Activated CD4-positive, alpha-beta T cell treated with anti-CD3 and anti-CD28 coated beads for 48 hours (primary cell): Measurements from ENCODE around the gene FCER1A.
"Not testable (repeated sequence)": the region's sequence is repeated elsewhere in the genome, so short reads cannot be mapped to it uniquely, and the experiment has no call there.

Experiments
- DNase-seq: peaks from one replicate; pipeline ENCODE4 v3.0.0-alpha.2; 2020

FCER1A gene

DNA sequence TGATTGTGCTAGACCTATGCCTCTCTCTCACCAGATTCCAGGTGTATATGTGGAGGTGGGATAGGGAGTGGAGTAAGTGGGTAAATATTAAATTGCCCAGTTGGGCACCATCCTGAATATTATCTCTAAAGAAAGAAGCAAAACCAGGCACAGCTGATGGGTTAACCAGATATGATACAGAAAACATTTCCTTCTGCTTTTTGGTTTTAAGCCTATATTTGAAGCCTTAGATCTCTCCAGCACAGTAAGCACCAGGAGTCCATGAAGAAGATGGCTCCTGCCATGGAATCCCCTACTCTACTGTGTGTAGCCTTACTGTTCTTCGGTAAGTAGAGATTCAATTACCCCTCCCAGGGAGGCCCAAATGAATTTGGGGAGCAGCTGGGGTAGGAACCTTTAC, at the start of gene FCER1A:
Gene FCER1A, plus strand, starts transcription at position 242 of the 400 bp plus-strand sequence. Its CDS starts 29 bp downstream, at position 271.
- DNase-seq: no peak

- DNase-seq: no peak
Observed at GRCh38 chr1:159261311-159261710, 40.8 kb upstream of the FCER1A start.

DNA sequence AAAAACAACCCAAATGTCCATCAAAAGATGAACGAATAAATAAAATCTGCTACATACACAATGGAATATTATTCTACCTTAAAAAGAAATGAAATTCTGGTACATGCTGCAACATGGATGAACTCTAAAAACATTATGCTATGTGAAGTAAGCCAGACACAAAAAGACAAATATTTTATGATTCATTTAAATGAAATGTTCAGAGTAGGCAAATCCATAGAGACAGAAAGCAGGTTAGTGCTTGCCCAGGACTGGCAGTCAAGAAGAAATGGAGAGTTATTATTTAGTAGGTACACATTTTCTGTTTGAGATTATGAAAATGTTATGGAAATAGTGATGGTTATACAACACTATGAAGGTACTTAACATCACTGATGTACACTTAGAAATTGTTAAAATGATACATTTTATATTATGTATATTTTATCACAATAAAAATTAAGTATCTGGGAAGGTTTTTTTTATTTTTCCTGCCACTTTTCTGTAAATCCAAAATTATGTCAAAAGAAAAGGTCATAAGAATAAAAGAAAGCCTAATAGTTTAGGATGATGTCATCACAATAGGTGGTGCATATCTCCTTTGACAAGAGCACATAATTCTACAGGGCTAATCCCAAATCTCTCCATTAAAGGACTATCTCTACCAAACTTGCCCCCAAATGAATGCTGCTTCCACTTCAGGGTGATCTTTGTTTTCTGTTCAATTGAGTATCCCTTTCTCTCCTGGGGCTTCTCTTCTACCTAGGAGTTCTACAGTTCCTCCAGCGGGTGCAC, 40.2 kb upstream of the FCER1A start:
- DNase-seq: no peak

- DNase-seq: no peak
Observed at GRCh38 chr1:159266832-159267231, 35.3 kb upstream of the FCER1A start.

- no peak for DNase-seq
Observed at GRCh38 chr1:159274631-159275030, 27.5 kb upstream of the FCER1A start.

DNA sequence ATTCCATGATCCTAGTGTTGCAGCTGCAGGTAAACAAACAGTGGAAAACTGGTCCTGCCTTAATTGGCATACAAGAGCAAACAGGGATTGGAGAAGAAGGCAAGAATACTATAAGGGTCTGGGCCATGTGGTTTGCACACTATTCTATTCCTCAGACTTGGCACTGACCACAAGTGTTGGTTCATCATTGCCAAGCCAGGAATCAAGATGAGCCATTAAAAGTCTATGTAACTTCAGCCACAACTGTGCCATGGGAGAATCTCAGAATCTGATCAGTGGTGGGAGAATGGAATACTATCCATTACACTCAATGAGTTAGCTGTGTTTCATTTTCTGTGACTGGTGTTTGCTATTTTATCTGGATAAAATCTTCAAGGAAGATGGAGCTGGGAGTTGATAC, 26.2 kb upstream of the FCER1A start:
- DNase-seq: no peak

DNA sequence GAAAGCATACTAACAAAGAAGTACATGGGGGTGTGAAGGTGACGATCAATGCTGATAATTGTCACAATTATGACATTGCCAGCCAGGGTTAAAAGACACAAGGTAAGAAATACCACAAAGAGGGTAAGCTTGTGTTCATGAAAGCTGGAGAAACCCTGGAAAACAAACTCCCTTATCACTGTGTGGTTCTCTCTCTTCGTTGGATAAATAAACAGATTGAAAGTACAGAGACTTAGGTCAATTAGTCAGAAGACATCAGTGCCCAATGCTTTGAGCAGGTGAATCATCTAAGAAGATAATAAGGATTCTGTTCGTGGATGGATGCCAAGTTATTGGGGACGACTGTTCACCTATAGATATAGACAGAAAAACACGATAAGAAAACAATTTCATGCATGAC, 22.4 kb upstream of the FCER1A start:
- DNase-seq: no peak

DNA sequence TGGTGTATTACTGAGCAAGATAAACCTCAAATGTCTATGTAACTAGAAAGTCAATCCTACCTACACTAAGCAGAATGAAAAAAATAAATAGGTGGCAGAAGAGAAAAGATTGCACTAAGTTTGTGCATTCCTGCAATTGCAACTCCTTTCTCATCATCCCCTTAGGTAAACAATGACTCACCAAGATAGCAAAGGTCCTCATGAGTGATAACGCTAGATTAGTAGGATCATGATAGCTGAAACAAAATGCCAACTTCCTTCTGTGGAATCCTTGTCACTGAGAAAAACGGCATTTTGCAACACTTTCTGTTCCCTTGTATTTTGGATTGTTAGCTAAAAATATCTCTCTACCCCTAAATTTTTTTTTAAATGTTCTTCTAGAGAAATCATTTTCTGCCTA, 20.0 kb upstream of the FCER1A start:
- DNase-seq: no peak

GRCh38 chr1:159289060-159289459, 13.1 kb upstream of the FCER1A start:
- no peak for DNase-seq

DNA sequence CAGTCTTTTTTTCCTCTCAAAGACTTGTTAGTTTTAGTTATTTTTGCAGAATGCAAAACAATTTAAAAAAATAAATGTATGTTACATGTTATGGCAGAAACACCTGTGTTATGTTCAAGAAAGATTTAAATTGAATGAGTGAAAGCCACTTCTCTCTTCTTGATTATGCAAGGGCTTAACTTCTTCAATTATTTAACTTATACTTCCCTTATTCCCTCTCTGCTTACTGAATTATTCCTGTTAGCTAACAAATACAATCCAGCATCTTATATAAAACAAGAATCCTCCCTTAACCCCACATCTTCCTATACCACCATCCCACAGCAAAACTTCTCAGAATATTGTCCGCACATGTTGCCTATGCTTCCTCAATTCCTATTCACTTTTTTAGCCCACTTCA, 10.7 kb upstream of the FCER1A start:
- no peak for DNase-seq

GRCh38 chr1:159296706-159297375, 5.3 kb upstream of the FCER1A start:
- no peak for DNase-seq

- DNase-seq: no peak
Observed at GRCh38 chr1:159300146-159300545, 2.0 kb upstream of the FCER1A start.

DNA sequence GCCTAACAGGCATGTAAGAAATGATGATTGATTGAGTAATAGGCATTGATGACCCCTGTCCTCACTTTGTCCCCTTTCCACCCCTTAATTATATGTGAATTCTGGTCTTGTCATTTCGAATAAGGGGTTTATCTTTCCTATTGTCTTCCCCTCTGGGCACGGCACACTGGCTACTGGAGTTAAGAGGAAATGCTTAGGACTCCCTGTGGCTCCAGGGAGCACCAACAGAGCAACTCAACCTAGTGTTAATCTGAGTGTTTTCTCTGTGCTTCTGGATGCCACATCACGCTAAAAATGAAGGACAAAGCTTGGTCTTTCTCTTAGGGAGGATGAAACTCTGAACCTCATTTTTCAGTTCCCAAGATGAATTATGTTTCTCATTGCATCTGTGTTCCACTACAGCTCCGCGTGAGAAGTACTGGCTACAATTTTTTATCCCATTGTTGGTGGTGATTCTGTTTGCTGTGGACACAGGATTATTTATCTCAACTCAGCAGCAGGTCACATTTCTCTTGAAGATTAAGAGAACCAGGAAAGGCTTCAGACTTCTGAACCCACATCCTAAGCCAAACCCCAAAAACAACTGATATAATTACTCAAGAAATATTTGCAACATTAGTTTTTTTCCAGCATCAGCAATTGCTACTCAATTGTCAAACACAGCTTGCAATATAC, 5.3 kb downstream of the FCER1A start:
- DNase-seq: no peak

DNA sequence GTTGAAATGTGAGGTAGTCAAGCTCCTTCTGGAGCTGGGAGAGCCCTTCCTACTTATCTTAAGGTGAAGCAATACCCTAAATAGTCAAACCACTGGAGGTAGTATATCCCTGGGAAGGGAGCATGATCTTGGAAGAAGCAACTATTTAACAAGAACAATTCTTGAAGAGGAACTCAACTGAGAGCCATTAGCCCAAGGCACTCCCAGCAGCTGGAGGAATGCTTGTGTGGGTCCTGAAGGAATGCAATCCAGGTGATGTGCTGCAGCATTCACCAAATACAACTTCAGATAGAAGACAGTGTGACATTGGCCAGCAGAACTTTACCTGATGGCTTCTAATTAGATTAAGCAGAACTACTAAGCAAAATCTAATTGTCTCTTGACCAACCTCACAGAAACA, 9.5 kb downstream of the FCER1A start:
- no peak for DNase-seq

- DNase-seq: no peak
Observed at GRCh38 chr1:159315381-159315780, 13.2 kb downstream of the FCER1A start.

DNA sequence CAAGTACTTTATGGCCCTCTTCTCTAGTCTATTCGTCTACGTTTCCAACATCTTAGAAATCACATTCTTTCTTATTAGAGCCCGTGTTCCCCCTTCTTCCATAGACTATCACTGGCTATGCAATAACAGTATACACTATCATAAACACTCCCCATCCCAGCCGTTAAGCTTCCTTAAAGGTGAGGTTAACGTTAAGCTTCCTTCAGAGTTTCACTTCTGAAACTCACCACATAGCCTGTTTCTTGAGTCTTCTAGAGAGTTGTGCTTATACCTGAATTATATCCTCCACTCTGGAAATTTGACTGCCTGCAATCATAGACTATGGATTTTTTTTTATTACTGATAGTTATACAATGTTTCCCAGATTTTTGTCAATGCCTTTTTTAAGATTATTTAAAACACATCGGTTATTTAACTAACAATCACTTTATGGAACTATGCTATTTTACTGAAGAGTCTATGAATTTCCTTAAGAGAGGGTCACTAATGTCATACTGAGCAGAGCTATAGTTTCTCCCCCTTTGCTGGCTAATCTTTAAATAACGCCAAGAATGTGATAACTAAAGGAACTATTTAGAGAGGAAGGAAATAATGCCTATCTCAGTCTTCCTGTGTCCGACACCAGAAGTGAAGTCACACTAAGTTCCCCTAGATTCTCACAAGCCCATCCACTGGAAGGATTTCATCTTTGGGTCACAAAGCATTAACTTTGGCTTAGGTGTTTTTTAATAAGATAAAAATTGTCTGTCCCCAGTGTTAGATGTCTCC, 16.8 kb downstream of the FCER1A start:
- no peak for DNase-seq

DNA sequence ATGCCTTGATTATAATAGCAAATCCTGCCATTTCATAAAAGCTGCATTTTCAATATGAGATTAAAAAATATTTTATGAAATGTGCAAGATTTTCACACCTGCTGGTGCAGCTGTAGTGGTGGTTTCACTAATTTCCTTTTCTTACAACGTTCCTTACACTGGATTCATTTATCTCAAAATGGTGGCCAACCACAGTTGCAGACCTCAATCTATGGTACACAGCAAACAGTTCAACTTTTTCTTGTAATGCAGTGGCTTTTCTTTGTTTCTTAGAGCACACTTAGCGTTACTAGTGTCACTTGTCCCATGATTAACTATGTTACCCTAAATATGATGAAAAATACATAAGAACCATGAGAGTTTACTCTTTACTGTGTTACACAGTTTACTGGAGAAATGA, 32.7 kb downstream of the FCER1A start:
- DNase-seq: no peak

DNA sequence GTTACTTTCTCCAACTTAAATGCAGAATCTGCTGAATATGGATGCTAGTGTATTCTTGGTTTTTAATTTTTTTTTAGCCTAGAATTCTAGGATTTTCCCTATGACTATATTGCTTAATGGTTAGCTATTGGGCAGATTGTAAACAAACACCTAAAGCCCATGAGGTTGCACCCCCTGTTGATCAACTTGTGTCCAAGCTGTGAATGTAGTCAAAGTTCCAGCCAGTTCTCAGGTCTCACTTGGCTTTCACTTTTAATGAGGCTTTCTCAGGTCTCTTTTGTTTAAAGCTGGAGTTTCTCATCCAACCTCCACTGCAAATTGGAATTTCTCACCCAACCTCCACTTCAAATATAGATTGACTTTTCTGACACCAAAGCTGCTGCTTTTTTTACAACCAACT, 35.9 kb downstream of the FCER1A start:
- DNase-seq: no peak

DNA sequence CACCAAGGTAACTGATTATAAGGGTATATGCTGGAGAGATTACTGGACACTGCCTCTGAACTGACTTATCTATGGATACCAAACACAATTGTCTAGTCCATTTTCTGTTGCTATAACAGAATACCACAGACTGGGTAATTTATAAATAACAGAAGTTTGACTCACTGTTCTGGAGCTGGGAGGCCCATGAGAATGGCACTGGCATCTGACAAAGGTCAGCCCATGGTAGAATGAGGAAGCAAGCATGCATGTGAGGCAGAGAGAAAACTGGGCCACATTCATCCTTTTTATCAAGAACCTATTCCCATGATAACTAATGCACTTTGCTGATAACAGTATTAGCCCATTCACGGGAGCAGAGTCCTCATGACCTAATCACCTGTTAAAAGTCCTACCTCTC, 37.4 kb downstream of the FCER1A start:
- DNase-seq: no peak

- no peak for DNase-seq
Observed at GRCh38 chr1:159341736-159342135, 39.6 kb downstream of the FCER1A start.

DNA sequence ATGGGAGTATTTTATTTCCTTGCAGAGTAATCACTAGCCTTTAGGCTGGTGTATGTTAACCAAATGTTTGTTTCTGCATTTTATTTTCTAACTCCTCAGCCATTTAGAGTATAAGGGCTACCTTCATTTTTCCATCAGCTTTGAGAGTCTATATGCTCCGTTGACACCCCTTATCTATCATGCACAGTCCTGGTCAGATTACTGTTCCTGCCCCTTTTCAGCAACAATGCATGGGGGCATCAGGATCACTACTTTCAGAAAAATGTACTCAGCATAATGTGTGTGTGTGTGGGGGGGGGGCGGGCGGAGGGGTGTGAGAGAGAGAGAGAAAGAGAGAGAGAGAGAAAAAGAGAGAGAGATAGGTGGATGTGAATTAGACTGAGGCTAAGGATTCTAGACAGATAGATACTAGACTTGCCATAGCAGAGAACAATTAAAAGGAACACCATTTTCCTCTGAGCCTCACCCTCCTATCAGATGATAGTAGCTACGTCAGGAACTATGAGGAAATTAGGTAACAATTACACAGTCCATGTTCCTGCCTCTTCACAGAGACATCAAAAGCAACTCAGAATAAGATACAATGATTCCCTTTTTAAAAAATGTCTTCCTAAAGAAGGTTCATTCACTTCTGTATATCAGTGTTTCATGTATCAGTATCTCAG, 40.8 kb downstream of the FCER1A start:
- no peak for DNase-seq

GRCh38 chr1:159349374-159349773, 47.2 kb downstream of the FCER1A start:
- DNase-seq: not testable (repeated sequence)

- no peak for DNase-seq
Observed at GRCh38 chr1:159352436-159352835, 50.3 kb downstream of the FCER1A start.
